ENCODE results near the gene NUP153. TPM values are rescaled to one million over a fixed set of nuclear protein-coding genes. Genes with fewer than 3 reads are reported as not detected.
A peak's percentile ranks its signal among the peaks of the same experiment; 100 is the strongest.
"Not testable (repeated sequence)": the region's sequence is repeated elsewhere in the genome, so short reads cannot be mapped to it uniquely, and the experiment has no call there.

The NUP153 gene
- total RNA-seq, 1 donor from 2014 or later, result 23.9 TPM

- Mint-ChIP-seq H3K36me3 (ENCODE audit: low read depth) (no peaks in the 10 kb centered on the region), H3K9me3 (ENCODE audit: low read depth) (no peaks in the 10 kb centered on the region), H3K4me1 (ENCODE audit: low read depth) (peaks cover 24% of the 10 kb centered on the region), H3K27ac (ENCODE audit: unreplicated experiment) (no peak overlapping the region), H3K27me3 (ENCODE audit: low read depth) (no peaks in the 10 kb centered on the region), H3K4me3 (ENCODE audit: unreplicated experiment) (no peak overlapping the region)
- DNase-seq (ENCODE audit: low spot score), result no peak
- TF ChIP-seq CTCF (IDR thresholded peaks at IDR 0.05), result no peak
These were observed 2.8 kb upstream of the NUP153 start for GRCh38 chr6:17709476-17709875.

- H3K36me3 Mint-ChIP-seq (ENCODE audit: low read depth); H3K4me3 Mint-ChIP-seq (ENCODE audit: unreplicated experiment); H3K27ac Mint-ChIP-seq (ENCODE audit: unreplicated experiment); DNase-seq (ENCODE audit: low spot score); H3K27me3 Mint-ChIP-seq (ENCODE audit: low read depth); H3K9me3 Mint-ChIP-seq (ENCODE audit: low read depth): not testable (repeated sequence)
- peaks cover 32% of the 10 kb centered on the region for H3K4me1 Mint-ChIP-seq (ENCODE audit: low read depth)
These were observed 1.3 kb upstream of the NUP153 start for GRCh38 chr6:17708035-17708434.

GRCh38 chr6:17707371-17707651, 586 bp upstream of the NUP153 start:
- no peaks in the 10 kb centered on the region for H3K27me3 Mint-ChIP-seq (ENCODE audit: low read depth)
- H3K36me3 Mint-ChIP-seq (ENCODE audit: low read depth), result no peaks in the 10 kb centered on the region
- H3K4me3 Mint-ChIP-seq (ENCODE audit: unreplicated experiment), result peak overlapping the region; percentile 87
- DNase-seq (ENCODE audit: low spot score), result no peak
- H3K9me3 Mint-ChIP-seq (ENCODE audit: low read depth), result no peaks in the 10 kb centered on the region
- no peak for TF ChIP-seq CTCF (IDR thresholded peaks at IDR 0.05)
- peaks cover 35% of the 10 kb centered on the region for H3K4me1 Mint-ChIP-seq (ENCODE audit: low read depth)
- peak overlapping the region; percentile 99 for H3K27ac Mint-ChIP-seq (ENCODE audit: unreplicated experiment)

- H3K4me1 Mint-ChIP-seq (ENCODE audit: low read depth), result peaks cover 40% of the 10 kb centered on the region
- peak overlapping the region; percentile 87 for H3K4me3 Mint-ChIP-seq (ENCODE audit: unreplicated experiment)
- H3K36me3 Mint-ChIP-seq (ENCODE audit: low read depth), result no peaks in the 10 kb centered on the region
- no peak for TF ChIP-seq CTCF (IDR thresholded peaks at IDR 0.05)
- H3K27me3 Mint-ChIP-seq (ENCODE audit: low read depth), result no peaks in the 10 kb centered on the region
- peak overlapping the region; percentile 99 for H3K27ac Mint-ChIP-seq (ENCODE audit: unreplicated experiment)
- no peaks in the 10 kb centered on the region for H3K9me3 Mint-ChIP-seq (ENCODE audit: low read depth)
- DNase-seq (ENCODE audit: low spot score), result peak; percentile 93
These were observed 746 bp downstream of the NUP153 start for GRCh38 chr6:17705778-17706579.

- H3K36me3 Mint-ChIP-seq (ENCODE audit: low read depth), result no peaks in the 10 kb centered on the region
- TF ChIP-seq CTCF (IDR thresholded peaks at IDR 0.05), result peak; percentile 6
- no peaks in the 10 kb centered on the region for H3K9me3 Mint-ChIP-seq (ENCODE audit: low read depth)
- no peaks in the 10 kb centered on the region for H3K27me3 Mint-ChIP-seq (ENCODE audit: low read depth)
- H3K4me3 Mint-ChIP-seq (ENCODE audit: unreplicated experiment), result peak overlapping the region; percentile 87
- H3K27ac Mint-ChIP-seq (ENCODE audit: unreplicated experiment), result peak overlapping the region; percentile 99
- DNase-seq (ENCODE audit: low spot score), result no peak
- peaks cover 45% of the 10 kb centered on the region for H3K4me1 Mint-ChIP-seq (ENCODE audit: low read depth)
These were observed 1.3 kb downstream of the NUP153 start for GRCh38 chr6:17705428-17705777.

GRCh38 chr6:17703256-17703694, 3.5 kb downstream of the NUP153 start:
- DNase-seq (ENCODE audit: low spot score), result no peak
- H3K9me3 Mint-ChIP-seq (ENCODE audit: low read depth), result no peaks in the 10 kb centered on the region
- H3K27me3 Mint-ChIP-seq (ENCODE audit: low read depth), result no peaks in the 10 kb centered on the region
- peak overlapping the region; percentile 89 for H3K27ac Mint-ChIP-seq (ENCODE audit: unreplicated experiment)
- TF ChIP-seq CTCF (IDR thresholded peaks at IDR 0.05), result no peak
- no peaks in the 10 kb centered on the region for H3K36me3 Mint-ChIP-seq (ENCODE audit: low read depth)
- peaks cover 48% of the 10 kb centered on the region for H3K4me1 Mint-ChIP-seq (ENCODE audit: low read depth)
- no peak overlapping the region for H3K4me3 Mint-ChIP-seq (ENCODE audit: unreplicated experiment)
